Tracheal epithelial cell (primary cell): ENCODE results near the gene LRRC4C. TPM values are rescaled to one million over a fixed set of nuclear protein-coding genes. Genes with fewer than 3 reads are reported as not detected.

ENCODE experiments used
- total RNA-seq: library from RNA; depleted of rRNA; stranded (reverse); fragments of >200 nt; gene quantifications from 2 replicates; pipeline ENCODE4 v1.2.1, GENCODE V29; 2014

The LRRC4C gene
- 0.24 TPM in 1 of 2 replicates, not detected in the other for total RNA-seq

DNA sequence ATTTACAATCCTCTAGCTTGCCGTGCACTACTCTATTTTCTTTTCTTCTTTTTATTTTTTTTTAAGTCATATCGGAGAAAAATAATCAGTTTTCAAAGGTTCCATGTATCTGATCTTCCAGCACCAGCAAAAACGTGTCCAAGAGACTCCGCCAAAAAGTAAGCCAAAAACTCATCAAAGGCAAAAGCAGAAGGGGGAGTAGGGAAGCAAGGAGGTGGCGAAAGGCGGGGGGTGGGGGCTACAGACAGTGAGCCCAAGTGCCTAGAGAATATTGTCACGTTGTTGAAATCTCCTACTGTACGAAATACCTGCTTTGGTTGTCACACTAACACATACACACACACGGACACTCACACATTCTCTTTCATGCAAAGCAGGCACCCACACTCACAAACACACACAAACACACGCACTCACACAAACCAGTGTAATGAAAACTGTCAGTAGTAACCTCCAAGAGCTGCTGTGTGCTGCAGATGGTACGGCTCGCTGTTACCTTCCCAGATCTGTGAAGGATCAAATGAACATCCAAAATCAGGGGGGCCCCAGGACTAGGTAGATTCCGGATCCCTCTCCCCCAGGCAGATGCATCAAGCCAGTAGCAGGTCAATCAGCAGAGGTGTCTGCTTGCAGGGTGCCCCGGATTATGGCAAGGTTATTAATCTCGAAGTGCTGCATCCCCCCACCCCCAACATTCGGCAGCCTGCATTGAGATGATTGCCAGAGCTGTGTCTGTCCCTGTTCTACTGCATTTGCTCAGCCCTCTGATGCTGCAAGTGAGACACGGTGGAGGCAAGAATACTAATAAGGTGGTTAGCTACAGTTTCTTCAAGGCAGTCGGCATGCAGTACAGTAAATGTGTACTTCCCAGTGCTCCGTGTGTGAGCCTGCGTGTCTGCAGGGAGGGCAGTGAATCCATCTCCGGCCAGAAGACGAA is at the start of gene LRRC4C:
LRRC4C (minus strand) TSS at position 188 of the 937 bp plus-strand sequence.

